OCI-LY7 (cell line): ENCODE data around the gene MACROD2.

Experiments used
- EZH2phosphoT487 ChIP-seq: fragments of 200-600 bp; sonication (generic); IDR thresholded peaks from 2 replicates; pipeline ENCODE4 v1.6.1; 2018; ENCODE audit warnings: low read depth, borderline replicate concordance, mild to moderate bottlenecking, mixed run types, antibody characterized with exemption, low read length, moderate library complexity, mixed read lengths
- TF ChIP-seq, protein P1 (sequence below): fragments of 200-600 bp; sonication (generic); conservative IDR thresholded peaks from 2 replicates; pipeline ENCODE4 v1.5.1; 2014; ENCODE audit warnings: mild to moderate bottlenecking, antibody characterized with exemption, low read length, moderate library complexity, mixed read lengths

DNA sequence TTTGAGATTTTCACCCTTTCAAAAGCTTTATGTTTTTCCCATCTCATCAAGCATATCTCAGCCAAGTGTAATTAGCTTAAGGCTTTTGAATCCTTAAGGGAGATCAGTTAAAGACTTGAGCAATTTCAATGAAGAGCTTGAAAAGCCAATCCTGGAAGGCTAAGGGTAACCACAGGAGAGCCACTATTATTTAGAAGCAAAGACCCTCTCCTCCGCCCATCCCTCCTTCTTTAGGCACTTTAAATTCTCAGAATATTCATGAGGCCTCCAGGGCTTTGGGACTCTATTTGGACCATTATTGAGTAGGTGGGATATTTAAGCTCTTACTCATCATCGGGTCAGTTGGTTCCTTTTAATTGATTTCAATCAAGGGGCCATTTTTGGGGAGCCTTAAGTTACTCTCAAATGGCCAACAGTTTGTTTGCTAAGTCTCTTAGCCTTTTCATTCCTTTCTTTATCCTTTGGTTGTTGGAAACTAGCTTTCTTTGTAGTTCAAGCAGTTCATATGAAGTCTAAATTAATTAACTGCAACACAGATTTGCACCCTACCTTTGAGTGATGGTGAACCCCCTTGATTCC lies 2010.7 kb downstream of the MACROD2 start:
- TF ChIP-seq, protein P1, sequence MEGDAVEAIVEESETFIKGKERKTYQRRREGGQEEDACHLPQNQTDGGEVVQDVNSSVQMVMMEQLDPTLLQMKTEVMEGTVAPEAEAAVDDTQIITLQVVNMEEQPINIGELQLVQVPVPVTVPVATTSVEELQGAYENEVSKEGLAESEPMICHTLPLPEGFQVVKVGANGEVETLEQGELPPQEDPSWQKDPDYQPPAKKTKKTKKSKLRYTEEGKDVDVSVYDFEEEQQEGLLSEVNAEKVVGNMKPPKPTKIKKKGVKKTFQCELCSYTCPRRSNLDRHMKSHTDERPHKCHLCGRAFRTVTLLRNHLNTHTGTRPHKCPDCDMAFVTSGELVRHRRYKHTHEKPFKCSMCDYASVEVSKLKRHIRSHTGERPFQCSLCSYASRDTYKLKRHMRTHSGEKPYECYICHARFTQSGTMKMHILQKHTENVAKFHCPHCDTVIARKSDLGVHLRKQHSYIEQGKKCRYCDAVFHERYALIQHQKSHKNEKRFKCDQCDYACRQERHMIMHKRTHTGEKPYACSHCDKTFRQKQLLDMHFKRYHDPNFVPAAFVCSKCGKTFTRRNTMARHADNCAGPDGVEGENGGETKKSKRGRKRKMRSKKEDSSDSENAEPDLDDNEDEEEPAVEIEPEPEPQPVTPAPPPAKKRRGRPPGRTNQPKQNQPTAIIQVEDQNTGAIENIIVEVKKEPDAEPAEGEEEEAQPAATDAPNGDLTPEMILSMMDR: no peak
- TF ChIP-seq EZH2phosphoT487: no peak
